Liver (tissue), 9 donors: ENCODE results near the gene LCE1D. TPM values are rescaled to one million over a fixed set of nuclear protein-coding genes. Genes with fewer than 3 reads are reported as not detected.

Source experiments
- DNase-seq: peaks from one replicate; pipeline ENCODE4 v3.0.0-alpha.2; 2017; ENCODE audit warnings: low spot score
- H3K27ac ChIP-seq, 2 donors: one replicate each; pipeline ENCODE4 v1.7.0; 2013; ENCODE audit warnings: inconsistent platforms in 2 of 2, low read length in 2 of 2, control low read depth in 1 of 2, low read depth in 1 of 2, mild to moderate bottlenecking in 1 of 2
- H3K27me3 ChIP-seq, 4 donors: one replicate each; pipeline versions ENCODE4 v1.6.1 to v1.7.0; 2013; ENCODE audit warnings: low read length in 3 of 4, inconsistent platforms in 1 of 4, mild to moderate bottlenecking in 1 of 4, moderate library complexity in 1 of 4; ENCODE audit not compliant: control insufficient read depth in 4 of 4, insufficient read depth in 4 of 4
- H3K36me3 ChIP-seq, 4 donors: one replicate each; pipeline versions ENCODE4 v1.6.1 to v1.7.0; 2013; ENCODE audit warnings: low read length in 3 of 4, mild to moderate bottlenecking in 3 of 4, low read depth in 1 of 4, moderate library complexity in 1 of 4; ENCODE audit not compliant: control insufficient read depth in 4 of 4, insufficient read depth in 3 of 4
- H3K4me1 ChIP-seq, 4 donors: one replicate each; pipeline versions ENCODE4 v1.6.1 to v1.7.0; 2013; ENCODE audit warnings: low read length in 3 of 4, mild to moderate bottlenecking in 3 of 4, moderate library complexity in 1 of 4; ENCODE audit not compliant: control insufficient read depth in 4 of 4, insufficient read depth in 4 of 4
- H3K4me3 ChIP-seq, 3 donors: one replicate each; pipeline versions ENCODE4 v1.6.1 to v1.7.0; 2013; ENCODE audit warnings: low read length in 3 of 3, control low read depth in 1 of 3, low read depth in 1 of 3, mild to moderate bottlenecking in 1 of 3
- H3K9ac ChIP-seq, 2 donors: one replicate each; pipeline ENCODE4 v1.7.0; 2013; ENCODE audit warnings: low read length in 2 of 2, mild to moderate bottlenecking in 2 of 2, moderate library complexity in 2 of 2, control low read depth in 1 of 2, low read depth in 1 of 2
- H3K9me3 ChIP-seq, 4 donors: one replicate each; pipeline versions ENCODE4 v1.6.1 to v1.7.0; 2013; ENCODE audit warnings: low read length in 3 of 4; ENCODE audit not compliant: control insufficient read depth in 4 of 4
- EGR1 ChIP-seq, 2 donors: IDR thresholded peaks; 2 replicates each; pipeline ENCODE4 v1.6.1; 2016 to 2018; ENCODE audit warnings: antibody characterized with exemption in 2 of 2, low read depth in 2 of 2
- FOXA1 ChIP-seq: IDR thresholded peaks from 2 replicates; pipeline ENCODE4 v1.6.1; 2016; ENCODE audit warnings: antibody characterized with exemption
- FOXA2 ChIP-seq: IDR thresholded peaks from 2 replicates; pipeline ENCODE4 v1.6.1; 2016; ENCODE audit warnings: antibody characterized with exemption
- GABPA ChIP-seq, 2 donors: IDR thresholded peaks in 1 of 2; conservative IDR thresholded peaks in 1 of 2; 2 replicates each; pipeline ENCODE4 v1.6.1; 2016; ENCODE audit warnings: antibody characterized with exemption in 2 of 2, mild to moderate bottlenecking in 1 of 2, moderate library complexity in 1 of 2
- HNF4A ChIP-seq, 2 donors: conservative IDR thresholded peaks; 2 replicates each; pipeline ENCODE4 v1.6.1; 2016; ENCODE audit warnings: antibody characterized with exemption in 2 of 2, mild to moderate bottlenecking in 2 of 2
- HNF4G ChIP-seq: IDR thresholded peaks from 2 replicates; pipeline ENCODE4 v1.6.1; 2016; ENCODE audit warnings: antibody characterized with exemption
- JUND ChIP-seq, 2 donors: IDR thresholded peaks; 2 replicates each; pipeline ENCODE4 v1.6.1; 2016; ENCODE audit warnings: antibody characterized with exemption in 2 of 2
- NR2F2 ChIP-seq: IDR thresholded peaks from 2 replicates; pipeline ENCODE4 v1.6.1; 2016; ENCODE audit warnings: antibody characterized with exemption
- RAD21 ChIP-seq, 2 donors: IDR thresholded peaks; 2 replicates each; pipeline ENCODE4 v1.6.1; 2016; ENCODE audit warnings: antibody characterized with exemption in 2 of 2, mild to moderate bottlenecking in 2 of 2
- REST ChIP-seq: IDR thresholded peaks from 2 replicates; pipeline ENCODE4 v1.6.1; 2016; ENCODE audit warnings: antibody characterized with exemption, mild to moderate bottlenecking
- RXRA ChIP-seq, 2 donors: IDR thresholded peaks; 2 replicates each; pipeline ENCODE4 v1.6.1; 2017 to 2018; ENCODE audit warnings: antibody characterized with exemption in 2 of 2, mild to moderate bottlenecking in 1 of 2
- SP1 ChIP-seq: IDR thresholded peaks from 2 replicates; pipeline ENCODE4 v1.6.1; 2018; ENCODE audit warnings: antibody characterized with exemption, mild to moderate bottlenecking
- TAF1 ChIP-seq: conservative IDR thresholded peaks from 2 replicates; pipeline ENCODE4 v1.6.1; 2016; ENCODE audit warnings: antibody characterized with exemption, mild to moderate bottlenecking
- YY1 ChIP-seq: IDR thresholded peaks from 2 replicates; pipeline ENCODE4 v1.6.1; 2016; ENCODE audit warnings: antibody characterized with exemption, mild to moderate bottlenecking
- WGBS: extraction: QIAGEN DNeasy Blood & Tissue Kit; methylation state at CpG from one replicate; pipeline ENCODE4 v1.1.7; 2013; 5-methylcytosine and 5-hydroxymethylcytosine counted together
- polyA plus RNA-seq, 2 donors: library from polyadenylated mRNA; stranded (reverse) in 1 of 2; unstranded in 1 of 2; fragments of 200-250 nt in 1 of 2; fragments of >200 nt in 1 of 2; fragmentation: Nextera tagmentation in 1 of 2; extraction: Ambion mirVana in 1 of 2; gene quantifications; one replicate each; pipeline versions ENCODE4 v1.2.1 to v1.2.3, GENCODE V29; 2013 to 2015
- total RNA-seq, 2 donors: library from RNA; depleted of rRNA; stranded (reverse); fragments of >200 nt; gene quantifications; one replicate each; pipeline ENCODE4 v1.2.3, GENCODE V29; 2014
- TF ChIP-seq, protein P1 (sequence below): IDR thresholded peaks from 2 replicates; pipeline ENCODE4 v1.6.1; 2016; ENCODE audit warnings: antibody characterized with exemption
- TF ChIP-seq, protein P2 (sequence below): fragments of 150-350 bp; IDR thresholded peaks from 2 replicates; pipeline ENCODE4 v1.5.1; 2017; ENCODE audit warnings: improper control_type of control experiment, low read depth, low read length; ENCODE audit not compliant: missing input control
- TF ChIP-seq, protein P3 (sequence below): IDR thresholded peaks from 2 replicates; pipeline ENCODE4 v1.6.1; 2016; ENCODE audit warnings: antibody characterized with exemption
- TF ChIP-seq, protein P4 (sequence below): IDR thresholded peaks from 2 replicates; pipeline ENCODE4 v1.6.1; 2016; ENCODE audit warnings: antibody characterized with exemption
- donor health status: healthy.
- donor health status: healthy.
- donor health status: healthy.
- donor health status: healthy.
- donor health status: healthy.

Gene LCE1D
- total and polyA plus RNA-seq, 4 donors: not detected

DNA sequence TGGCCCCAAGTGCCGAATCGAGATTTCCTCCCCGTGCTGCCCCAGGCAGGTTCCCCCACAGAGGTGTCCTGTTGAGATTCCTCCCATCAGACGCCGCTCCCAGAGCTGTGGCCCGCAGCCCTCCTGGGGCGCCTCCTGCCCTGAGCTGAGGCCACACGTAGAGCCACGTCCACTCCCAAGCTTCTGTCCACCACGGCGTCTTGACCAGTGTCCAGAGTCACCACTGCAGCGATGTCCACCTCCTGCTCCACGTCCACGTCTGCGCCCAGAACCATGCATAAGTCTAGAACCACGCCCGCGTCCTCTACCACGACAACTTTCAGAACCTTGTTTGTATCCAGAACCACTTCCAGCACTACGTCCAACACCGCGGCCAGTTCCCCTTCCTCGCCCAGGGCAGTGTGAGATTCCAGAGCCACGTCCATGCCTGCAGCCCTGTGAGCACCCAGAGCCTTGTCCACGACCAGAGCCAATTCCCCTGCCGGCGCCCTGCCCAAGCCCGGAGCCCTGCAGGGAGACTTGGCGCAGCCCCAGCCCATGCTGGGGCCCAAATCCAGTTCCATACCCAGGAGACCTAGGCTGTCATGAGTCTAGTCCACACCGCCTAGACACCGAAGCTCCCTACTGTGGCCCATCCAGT is 35.9 kb upstream of the LCE1D start:
- TF ChIP-seq HNF4A (conservative IDR thresholded peaks at IDR 0.05) (no peak), SP1 (no peak), RXRA (IDR thresholded peaks at IDR 0.05) (no peak), YY1 (no peak), NR2F2 (no peak), FOXA2 (no peak), REST (no peak), RAD21 (IDR thresholded peaks at IDR 0.05) (no peak), JUND (IDR thresholded peaks at IDR 0.05) (no peak), TAF1 (no peak), EGR1 (IDR thresholded peaks at IDR 0.05; ENCODE audit: low read depth in 2 of 2) (no peak), GABPA (IDR thresholded peaks at IDR 0.05 in 1 of 2, conservative IDR thresholded peaks at IDR 0.05 in 1 of 2) (no peak), HNF4G (no peak), FOXA1 (no peak)
- TF ChIP-seq, protein P1, sequence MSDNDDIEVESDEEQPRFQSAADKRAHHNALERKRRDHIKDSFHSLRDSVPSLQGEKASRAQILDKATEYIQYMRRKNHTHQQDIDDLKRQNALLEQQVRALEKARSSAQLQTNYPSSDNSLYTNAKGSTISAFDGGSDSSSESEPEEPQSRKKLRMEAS: no peak
- TF ChIP-seq, protein P2, sequence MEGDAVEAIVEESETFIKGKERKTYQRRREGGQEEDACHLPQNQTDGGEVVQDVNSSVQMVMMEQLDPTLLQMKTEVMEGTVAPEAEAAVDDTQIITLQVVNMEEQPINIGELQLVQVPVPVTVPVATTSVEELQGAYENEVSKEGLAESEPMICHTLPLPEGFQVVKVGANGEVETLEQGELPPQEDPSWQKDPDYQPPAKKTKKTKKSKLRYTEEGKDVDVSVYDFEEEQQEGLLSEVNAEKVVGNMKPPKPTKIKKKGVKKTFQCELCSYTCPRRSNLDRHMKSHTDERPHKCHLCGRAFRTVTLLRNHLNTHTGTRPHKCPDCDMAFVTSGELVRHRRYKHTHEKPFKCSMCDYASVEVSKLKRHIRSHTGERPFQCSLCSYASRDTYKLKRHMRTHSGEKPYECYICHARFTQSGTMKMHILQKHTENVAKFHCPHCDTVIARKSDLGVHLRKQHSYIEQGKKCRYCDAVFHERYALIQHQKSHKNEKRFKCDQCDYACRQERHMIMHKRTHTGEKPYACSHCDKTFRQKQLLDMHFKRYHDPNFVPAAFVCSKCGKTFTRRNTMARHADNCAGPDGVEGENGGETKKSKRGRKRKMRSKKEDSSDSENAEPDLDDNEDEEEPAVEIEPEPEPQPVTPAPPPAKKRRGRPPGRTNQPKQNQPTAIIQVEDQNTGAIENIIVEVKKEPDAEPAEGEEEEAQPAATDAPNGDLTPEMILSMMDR: no peak
- TF ChIP-seq, protein P3, sequence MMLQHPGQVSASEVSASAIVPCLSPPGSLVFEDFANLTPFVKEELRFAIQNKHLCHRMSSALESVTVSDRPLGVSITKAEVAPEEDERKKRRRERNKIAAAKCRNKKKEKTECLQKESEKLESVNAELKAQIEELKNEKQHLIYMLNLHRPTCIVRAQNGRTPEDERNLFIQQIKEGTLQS: no peak
- TF ChIP-seq, protein P4, sequence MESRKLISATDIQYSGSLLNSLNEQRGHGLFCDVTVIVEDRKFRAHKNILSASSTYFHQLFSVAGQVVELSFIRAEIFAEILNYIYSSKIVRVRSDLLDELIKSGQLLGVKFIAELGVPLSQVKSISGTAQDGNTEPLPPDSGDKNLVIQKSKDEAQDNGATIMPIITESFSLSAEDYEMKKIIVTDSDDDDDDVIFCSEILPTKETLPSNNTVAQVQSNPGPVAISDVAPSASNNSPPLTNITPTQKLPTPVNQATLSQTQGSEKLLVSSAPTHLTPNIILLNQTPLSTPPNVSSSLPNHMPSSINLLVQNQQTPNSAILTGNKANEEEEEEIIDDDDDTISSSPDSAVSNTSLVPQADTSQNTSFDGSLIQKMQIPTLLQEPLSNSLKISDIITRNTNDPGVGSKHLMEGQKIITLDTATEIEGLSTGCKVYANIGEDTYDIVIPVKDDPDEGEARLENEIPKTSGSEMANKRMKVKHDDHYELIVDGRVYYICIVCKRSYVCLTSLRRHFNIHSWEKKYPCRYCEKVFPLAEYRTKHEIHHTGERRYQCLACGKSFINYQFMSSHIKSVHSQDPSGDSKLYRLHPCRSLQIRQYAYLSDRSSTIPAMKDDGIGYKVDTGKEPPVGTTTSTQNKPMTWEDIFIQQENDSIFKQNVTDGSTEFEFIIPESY: no peak
- Histone ChIP-seq H3K9ac (no peak overlapping the region), H3K9me3 (no peaks in the 10 kb centered on the region), H3K27ac (no peak overlapping the region), H3K4me3 (no peak overlapping the region), H3K27me3 (no peaks in the 10 kb centered on the region), H3K4me1 (no peaks in the 10 kb centered on the region), H3K36me3 (no peaks in the 10 kb centered on the region)
- 91% methylated on average over 31 of the region's 31 CpGs for WGBS
- no peak for DNase-seq
